ENCODE results near the gene MSANTD2.

Gene MSANTD2

DNA sequence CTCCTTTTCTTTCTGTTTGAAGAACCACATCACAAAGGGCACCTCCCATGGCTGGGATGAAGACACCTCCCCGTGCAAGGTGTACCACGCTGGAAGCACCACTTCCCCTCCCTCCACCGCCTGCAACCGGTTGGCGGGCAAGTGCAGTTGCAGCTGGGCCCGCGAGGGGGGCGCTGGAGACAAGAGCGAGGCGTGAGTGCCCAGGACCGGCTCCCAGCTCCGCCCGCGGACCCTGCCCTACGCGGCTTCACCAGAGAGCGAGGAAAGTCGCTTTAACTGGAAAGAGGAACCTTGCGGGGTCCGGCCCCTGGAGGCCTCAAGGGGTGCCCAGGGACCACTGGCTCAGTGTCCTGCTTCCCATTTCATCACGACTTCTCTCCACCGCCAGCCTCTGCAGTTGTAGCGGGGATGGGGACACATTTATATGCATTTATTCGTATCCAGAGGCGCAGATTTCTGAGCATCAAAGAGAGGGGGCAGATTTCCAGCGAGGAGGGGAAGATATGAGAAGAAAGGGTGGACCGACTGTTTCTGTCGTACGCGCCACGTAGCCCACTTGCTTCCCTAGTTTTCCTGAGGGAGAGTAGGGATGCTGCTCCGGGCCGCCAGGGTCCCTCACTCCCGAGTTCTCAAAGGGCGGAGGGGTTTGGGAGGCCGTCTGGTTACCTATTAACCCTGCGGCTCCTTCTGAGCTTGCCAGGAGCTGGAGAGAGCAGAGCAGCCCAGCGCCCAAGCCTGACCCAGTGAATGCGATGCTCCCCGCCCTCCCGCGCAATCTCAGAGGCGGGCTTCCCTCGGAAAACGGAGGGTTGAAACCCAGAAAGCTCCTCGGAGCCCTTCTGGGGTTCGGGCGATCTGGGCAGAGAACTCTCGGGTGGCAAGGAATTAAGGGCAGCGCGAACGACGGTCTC, 41.6 kb downstream of the MSANTD2 start:
- in situ Hi-C loops (cut with MboI; ENCODE audit: low pct_unique_long_range_greater_than_20kb, low sequenced_read_pairs): no loop called here
- DNase-seq: peak; percentile 91

- no peak for DNase-seq
- in situ Hi-C loops (cut with MboI; ENCODE audit: low pct_unique_long_range_greater_than_20kb, low sequenced_read_pairs): no loop called here
These were observed 42.9 kb downstream of the MSANTD2 start for GRCh38 chr11:124757320-124757719.

DNA sequence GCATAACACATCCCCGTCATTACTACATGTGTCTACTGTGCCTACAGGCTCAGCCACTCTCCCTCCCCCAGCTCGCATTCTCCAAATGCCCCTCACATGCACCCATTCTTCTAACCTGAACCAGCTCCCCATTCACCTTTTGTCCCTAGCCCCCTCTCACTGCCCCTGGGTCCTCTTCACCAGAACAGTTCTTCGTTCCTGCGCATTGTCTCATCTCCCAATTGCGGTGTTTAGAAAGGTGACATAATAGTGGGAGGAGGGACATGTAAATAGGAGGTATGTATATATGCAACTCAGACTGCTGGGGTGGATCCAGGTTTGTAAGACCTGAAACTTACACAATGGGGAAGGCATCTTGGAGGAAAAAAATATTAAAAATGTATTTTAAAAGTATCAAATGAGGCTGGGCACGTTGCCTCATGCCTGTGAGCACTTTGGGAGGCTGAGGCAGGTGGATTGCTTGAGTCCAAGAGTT, 43.4 kb downstream of the MSANTD2 start:
- in situ Hi-C loops (cut with MboI; ENCODE audit: low pct_unique_long_range_greater_than_20kb, low sequenced_read_pairs): no loop called here

GRCh38 chr11:124756033-124756752, 44.0 kb downstream of the MSANTD2 start:
- in situ Hi-C loops (cut with MboI; ENCODE audit: low pct_unique_long_range_greater_than_20kb, low sequenced_read_pairs): no loop called here
- no peak for DNase-seq

More for the DNA sequence above, 43.4 kb downstream of the MSANTD2 start:
- no peak for DNase-seq

- DNase-seq: no peak
- in situ Hi-C loops (cut with MboI; ENCODE audit: low pct_unique_long_range_greater_than_20kb, low sequenced_read_pairs): no loop called here
These were observed 45.5 kb downstream of the MSANTD2 start for GRCh38 chr11:124754710-124755109.

GRCh38 chr11:124754309-124754708, 45.9 kb downstream of the MSANTD2 start:
- in situ Hi-C loops (cut with MboI; ENCODE audit: low pct_unique_long_range_greater_than_20kb, low sequenced_read_pairs): no loop called here
- DNase-seq: no peak

DNA sequence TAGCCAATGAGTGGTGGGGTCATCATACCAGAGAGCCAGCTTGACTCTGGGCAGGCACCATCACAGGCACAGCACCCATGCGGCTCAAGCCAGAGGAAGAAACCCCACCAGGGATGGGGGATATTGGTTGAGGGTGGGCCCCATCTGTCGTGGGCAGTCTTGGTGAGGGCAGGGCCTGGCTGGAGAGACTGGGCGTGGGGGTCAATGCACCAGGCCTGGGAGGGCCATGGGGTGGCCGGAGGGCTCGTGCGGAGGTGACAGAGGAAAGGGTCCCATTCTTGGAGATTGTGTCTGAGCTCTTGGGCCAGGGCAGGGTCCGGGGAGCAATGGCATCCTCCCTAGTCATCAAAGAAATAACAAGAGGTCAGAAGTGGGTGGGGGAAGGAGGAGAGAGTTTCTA, 46.6 kb downstream of the MSANTD2 start:
- in situ Hi-C loops (cut with MboI; ENCODE audit: low pct_unique_long_range_greater_than_20kb, low sequenced_read_pairs): no loop called here
- DNase-seq: no peak

GRCh38 chr11:124753205-124753604, 47.0 kb downstream of the MSANTD2 start:
- peak; percentile 46 for DNase-seq
- in situ Hi-C loops (cut with MboI; ENCODE audit: low pct_unique_long_range_greater_than_20kb, low sequenced_read_pairs): no loop called here

DNA sequence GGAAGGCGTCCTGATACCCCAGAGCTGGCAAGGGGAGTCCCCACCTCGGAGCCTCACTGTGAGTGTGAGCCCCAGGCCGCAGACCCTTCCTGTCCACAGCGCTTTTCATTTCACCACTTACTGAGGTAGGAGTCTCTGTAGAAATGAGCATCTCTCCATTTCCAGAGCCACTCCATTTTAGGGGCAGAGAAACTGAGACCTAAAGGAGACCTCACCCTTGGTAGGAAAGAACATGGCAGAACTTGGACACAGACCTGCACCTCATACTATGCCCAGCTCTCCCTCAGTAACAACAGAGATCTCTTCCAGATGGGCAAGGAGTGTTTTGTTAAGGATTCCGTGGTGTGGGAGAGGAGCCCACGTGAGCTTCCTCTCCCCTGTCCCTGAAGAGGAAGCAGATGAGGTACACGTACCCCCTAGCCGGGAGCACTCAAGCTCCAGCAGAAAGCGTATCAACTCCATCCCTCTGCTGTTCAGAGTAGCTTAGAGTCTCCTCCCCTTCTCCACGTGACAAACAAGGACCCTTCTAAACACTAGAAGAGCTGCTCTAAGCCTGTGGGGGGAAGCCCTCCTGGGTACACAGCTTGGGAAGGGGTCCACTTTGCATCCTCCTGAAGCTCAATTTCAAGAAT, 47.6 kb downstream of the MSANTD2 start:
- in situ Hi-C loops (cut with MboI; ENCODE audit: low pct_unique_long_range_greater_than_20kb, low sequenced_read_pairs): no loop called here
- DNase-seq: no peak

DNA sequence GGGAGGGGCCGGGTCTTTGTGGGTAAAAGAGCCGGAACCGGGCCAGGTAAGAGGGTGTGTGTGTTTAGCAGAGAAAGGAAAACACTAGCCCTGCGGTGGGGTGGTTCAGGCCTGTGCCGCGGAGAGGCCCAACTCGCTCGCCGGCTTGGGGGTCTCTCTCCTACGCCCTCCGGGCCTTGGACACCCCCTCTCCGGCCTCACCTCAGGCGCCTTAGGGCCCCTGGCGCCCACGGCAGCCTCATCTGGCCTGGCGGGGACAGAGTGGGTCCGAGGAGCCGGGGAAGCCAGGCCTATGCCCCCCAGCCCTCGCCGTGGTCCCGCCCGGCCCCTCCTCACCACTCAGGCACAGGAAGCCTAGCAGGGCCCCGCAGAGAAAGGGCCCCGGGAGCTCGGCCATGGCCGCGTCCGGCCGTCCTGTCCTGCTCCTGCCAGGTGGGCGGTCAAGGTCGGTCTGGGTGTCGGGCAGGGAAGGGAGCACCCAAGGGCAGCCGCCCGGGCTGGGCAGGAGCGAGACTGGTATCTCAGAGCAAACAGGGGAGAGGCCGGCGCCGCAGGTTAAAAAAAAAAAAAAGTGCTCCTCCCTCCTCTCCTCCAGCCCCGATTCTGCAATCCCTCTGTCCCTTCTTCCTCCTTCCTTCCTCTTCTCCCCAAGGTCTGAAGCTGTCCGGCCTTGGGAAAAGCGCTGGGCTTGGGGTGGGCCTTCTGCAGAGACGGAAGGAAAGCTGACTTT, 48.3 kb downstream of the MSANTD2 start, which contains the start of gene VSIG2:
Gene VSIG2, minus strand, starts transcription at position 515 of the 730 bp plus-strand sequence. Its CDS starts 118 bp downstream, at position 397.
- DNase-seq: no peak
- in situ Hi-C loops (cut with MboI; ENCODE audit: low pct_unique_long_range_greater_than_20kb, low sequenced_read_pairs): no loop called here

DNA sequence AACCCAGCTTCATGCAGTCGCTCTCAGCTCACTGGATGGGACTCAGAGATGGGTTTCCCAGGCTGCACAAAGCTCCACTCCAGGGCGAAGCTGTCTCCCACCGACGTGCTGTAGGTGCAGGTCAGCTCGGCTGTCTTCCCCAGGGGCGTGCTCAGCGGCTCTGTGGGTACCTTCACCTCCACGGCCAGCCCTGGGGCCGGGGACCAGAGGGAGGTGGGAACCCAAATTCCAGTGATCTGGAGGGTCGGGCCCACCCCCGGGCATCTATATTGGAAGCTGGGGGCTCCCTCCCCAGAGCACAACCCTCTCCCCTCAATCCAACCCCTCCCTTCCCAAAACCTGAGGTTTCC, 48.8 kb downstream of the MSANTD2 start:
- no peak for DNase-seq
- in situ Hi-C loops (cut with MboI; ENCODE audit: low pct_unique_long_range_greater_than_20kb, low sequenced_read_pairs): no loop called here

- in situ Hi-C loops (cut with MboI; ENCODE audit: low pct_unique_long_range_greater_than_20kb, low sequenced_read_pairs): no loop called here
- no peak for DNase-seq
These were observed 50.3 kb downstream of the MSANTD2 start for GRCh38 chr11:124749912-124750311.

- in situ Hi-C loops (cut with MboI; ENCODE audit: low pct_unique_long_range_greater_than_20kb, low sequenced_read_pairs): no loop called here
- no peak for DNase-seq
These were observed 51.5 kb downstream of the MSANTD2 start for GRCh38 chr11:124748481-124749343.

DNA sequence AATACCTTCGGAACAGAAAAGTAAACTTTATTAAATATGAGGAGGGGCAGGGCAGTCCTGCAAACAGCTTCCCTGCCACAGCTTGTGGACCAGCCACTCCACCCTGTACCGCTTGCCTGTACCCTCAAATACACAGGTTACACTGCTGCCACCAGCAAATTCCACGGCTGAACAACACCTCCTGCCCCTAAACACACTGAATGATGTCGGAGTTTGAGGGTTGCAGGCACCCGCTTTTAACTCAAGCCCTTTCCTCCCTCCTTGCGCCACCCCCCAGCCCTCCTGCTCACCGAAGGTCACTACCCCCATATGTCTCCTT, 52.1 kb downstream of the MSANTD2 start:
- in situ Hi-C loops (cut with MboI; ENCODE audit: low pct_unique_long_range_greater_than_20kb, low sequenced_read_pairs): no loop called here
- no peak for DNase-seq

DNA sequence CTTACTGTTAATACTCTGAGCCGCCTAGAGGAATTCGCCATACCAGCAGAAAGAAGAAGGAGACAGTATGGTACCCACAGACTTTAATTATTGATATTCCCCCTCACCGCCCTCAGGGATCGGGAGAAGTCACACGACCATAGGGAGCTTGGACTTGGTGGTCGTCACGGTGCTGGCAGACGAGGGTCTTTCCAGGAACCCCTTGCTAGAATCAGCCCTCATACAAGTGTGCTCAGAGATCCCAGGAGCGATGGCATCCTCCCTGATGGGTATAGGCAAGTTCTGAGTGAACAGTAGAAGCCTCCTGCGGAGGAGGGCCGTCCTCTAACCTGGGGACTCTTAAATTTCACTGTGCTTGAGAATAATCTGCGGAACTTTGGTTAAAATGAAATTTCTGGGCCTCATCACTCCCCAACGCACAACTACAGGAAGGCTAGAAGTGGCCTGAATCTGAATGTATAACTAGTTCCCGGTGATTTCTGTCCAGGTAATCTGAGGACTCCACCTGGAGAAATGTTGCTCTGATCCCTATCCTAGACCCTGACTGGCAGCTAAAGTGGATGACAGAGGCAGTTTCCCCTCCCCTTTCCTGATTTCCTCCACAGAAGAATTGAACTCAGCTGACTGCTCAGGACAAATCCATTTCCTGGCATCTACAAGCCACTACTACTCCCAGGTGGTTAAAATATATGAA, 52.7 kb downstream of the MSANTD2 start:
- in situ Hi-C loops (cut with MboI; ENCODE audit: low pct_unique_long_range_greater_than_20kb, low sequenced_read_pairs): no loop called here
- no peak for DNase-seq

DNA sequence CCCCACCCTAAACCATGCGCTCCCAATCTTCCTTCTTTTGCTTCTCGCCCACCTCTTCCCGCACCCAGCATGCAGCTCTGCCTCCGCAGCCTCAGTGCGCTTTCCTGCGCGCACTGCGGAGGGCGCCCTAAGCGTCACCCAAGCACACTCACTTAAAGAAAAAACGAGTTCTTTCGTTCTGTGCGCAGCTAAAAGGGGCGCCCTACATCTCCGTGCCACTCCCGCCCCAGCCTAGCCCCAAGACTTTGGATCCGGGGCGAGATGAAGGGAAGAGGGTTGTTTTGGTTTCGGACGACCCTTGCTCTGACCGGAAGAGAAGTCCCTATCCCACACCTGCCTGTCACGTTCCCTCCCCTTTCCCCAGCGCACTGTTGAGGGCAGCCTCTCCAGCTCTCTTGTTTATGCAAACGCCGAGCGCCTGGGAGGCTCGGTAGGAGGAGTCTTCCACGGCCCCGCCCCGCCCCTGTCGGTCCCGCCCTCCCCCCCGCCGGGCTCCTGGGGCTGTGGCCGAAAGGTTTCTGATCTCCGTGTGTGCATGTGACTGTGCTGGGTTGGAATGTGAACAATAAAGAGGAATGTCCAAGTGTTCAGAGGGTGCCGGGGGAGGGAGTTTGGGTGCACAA, 53.5 kb downstream of the MSANTD2 start:
- no peak for DNase-seq
- in situ Hi-C loops (cut with MboI; ENCODE audit: low pct_unique_long_range_greater_than_20kb, low sequenced_read_pairs): no loop called here

DNA sequence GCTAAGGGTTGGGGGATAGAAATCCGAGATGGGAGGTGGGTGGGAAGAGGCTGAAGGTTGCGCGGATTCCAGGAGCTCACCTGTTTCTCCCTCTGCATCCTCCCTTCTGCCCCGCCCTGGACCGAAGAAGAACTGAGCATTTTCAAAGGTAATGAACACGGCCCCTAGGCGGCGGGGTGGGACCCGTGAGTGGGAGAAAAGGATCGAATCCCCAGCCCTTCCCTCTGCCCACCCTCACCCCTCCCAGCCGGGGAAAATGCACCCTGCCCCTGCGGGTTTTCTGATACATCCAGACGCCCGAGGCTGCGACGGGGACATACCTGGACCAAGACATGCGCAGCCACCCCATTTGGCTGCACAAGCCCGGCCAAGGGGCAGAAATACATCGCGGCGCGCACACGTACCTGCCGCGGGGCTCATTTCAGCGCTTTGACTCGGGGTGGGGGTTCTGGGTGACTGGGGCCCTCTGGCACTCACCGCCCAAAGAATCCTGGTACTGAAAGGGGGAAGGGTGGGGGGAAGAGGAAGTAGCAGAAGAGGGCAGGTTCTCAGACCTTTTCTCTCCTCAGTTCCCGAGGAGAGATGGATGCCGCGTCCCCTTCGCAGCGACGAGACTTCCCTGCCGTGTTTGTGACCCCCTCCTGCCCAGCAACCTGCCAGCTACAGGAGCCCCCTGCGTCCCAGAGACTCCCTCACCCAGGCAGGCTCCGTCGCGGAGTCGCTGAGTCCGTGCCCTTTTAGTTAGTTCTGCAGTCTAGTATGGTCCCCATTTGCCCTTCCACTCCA, 54.2 kb downstream of the MSANTD2 start:
- DNase-seq: no peak
- in situ Hi-C loops (cut with MboI; ENCODE audit: low pct_unique_long_range_greater_than_20kb, low sequenced_read_pairs): no loop called here

Data from KBM-7 (cell line).